Astrocyte (in vitro differentiated cells and primary cell): ENCODE results near the gene DGKH.

Source experiments
- CTCF ChIP-seq: IDR thresholded peaks from 2 replicates; pipeline ENCODE4 v1.5.1; 2011; ENCODE audit warnings: low read depth, mild to moderate bottlenecking, inconsistent platforms, low read length, moderate library complexity; ENCODE audit not compliant: insufficient read depth
- EZH2 ChIP-seq: IDR thresholded peaks from 2 replicates; pipeline ENCODE4 v1.6.1; 2012; ENCODE audit warnings: mild to moderate bottlenecking, low read length, inconsistent platforms; ENCODE audit not compliant: insufficient read depth

- TF ChIP-seq CTCF, result no peak
- TF ChIP-seq EZH2, result no peak
Measured at GRCh38 chr13:42054798-42055499, 6.5 kb downstream of the DGKH start.
